MG63 (cell line): ENCODE data around the gene SMOC2. TPM values are rescaled to one million over a fixed set of nuclear protein-coding genes. Genes with fewer than 3 reads are reported as not detected.
"Not testable (repeated sequence)": the region's sequence is repeated elsewhere in the genome, so short reads cannot be mapped to it uniquely, and the experiment has no call there.

Experiments
- DNase-seq: peaks from one replicate; pipeline ENCODE4 v3.0.0-alpha.2; 2020
- H3K27me3 ChIP-seq: fragments of 250-450 bp; sonication (Bioruptor Pico); 2 replicates; pipeline ENCODE4 v1.5.1; 2020; ENCODE audit warnings: mild to moderate bottlenecking, moderate library complexity
- H3K36me3 ChIP-seq: fragments of 250-450 bp; sonication (Bioruptor Pico); 2 replicates; pipeline ENCODE4 v1.5.1; 2020; ENCODE audit warnings: mild to moderate bottlenecking, moderate library complexity
- H3K4me3 ChIP-seq: fragments of 250-450 bp; sonication (Bioruptor Pico); 2 replicates; pipeline ENCODE4 v1.5.1; 2020; ENCODE audit warnings: mild to moderate bottlenecking, moderate library complexity
- H3K9me3 ChIP-seq: fragments of 250-450 bp; sonication (Bioruptor Pico); 2 replicates; pipeline ENCODE4 v1.5.1; 2020; ENCODE audit warnings: mild to moderate bottlenecking, moderate library complexity
- total RNA-seq: library from RNA; depleted of rRNA; stranded (reverse); fragments of >200 nt; shearing (Covaris generic); gene quantifications from 2 replicates; pipeline ENCODE4 v1.2.3, GENCODE V29; 2014; ENCODE audit warnings: low replicate concordance

SMOC2 gene
- total RNA-seq, 1 experiment from 2014 or later = not detected

GRCh38 chr6:168555618-168556273 is 114.8 kb downstream of the SMOC2 start:
- H3K9me3 ChIP-seq = no peaks in the 10 kb centered on the region
- H3K36me3 ChIP-seq = no peaks in the 10 kb centered on the region
- DNase-seq = no peak
- H3K4me3 ChIP-seq = no peak overlapping the region
- H3K27me3 ChIP-seq = no peaks in the 10 kb centered on the region

- H3K4me3 ChIP-seq = no peak overlapping the region
- no peak for DNase-seq
- 0 out of 2 replicates have a peak, but pooled peaks cover 2% of the 10 kb centered on the region for H3K9me3 ChIP-seq
- no peaks in the 10 kb centered on the region for H3K36me3 ChIP-seq
- H3K27me3 ChIP-seq = no peaks in the 10 kb centered on the region
Measured at GRCh38 chr6:168557512-168557911, 116.5 kb downstream of the SMOC2 start.

GRCh38 chr6:168558686-168559085 is 117.7 kb downstream of the SMOC2 start:
- Histone ChIP-seq H3K27me3 (no peaks in the 10 kb centered on the region), H3K36me3 (no peaks in the 10 kb centered on the region)

GRCh38 chr6:168559574-168560098 is 118.7 kb downstream of the SMOC2 start:
- no peak overlapping the region for H3K4me3 ChIP-seq
- H3K9me3 ChIP-seq = 0 out of 2 replicates have a peak, but pooled peaks cover 6% of the 10 kb centered on the region
- DNase-seq = no peak
- no peaks in the 10 kb centered on the region for H3K27me3 ChIP-seq
- H3K36me3 ChIP-seq = no peaks in the 10 kb centered on the region

More at GRCh38 chr6:168558686-168559085, 117.7 kb downstream of the SMOC2 start:
- DNase-seq = no peak
- H3K9me3 ChIP-seq = 0 out of 2 replicates have a peak, but pooled peaks cover 6% of the 10 kb centered on the region
- no peak overlapping the region for H3K4me3 ChIP-seq

GRCh38 chr6:168560126-168560525 is 119.1 kb downstream of the SMOC2 start:
- no peak for DNase-seq
- H3K4me3 ChIP-seq = no peak overlapping the region
- 0 out of 2 replicates have a peak, but pooled peaks cover 6% of the 10 kb centered on the region for H3K9me3 ChIP-seq
- no peaks in the 10 kb centered on the region for H3K36me3 ChIP-seq
- H3K27me3 ChIP-seq = no peaks in the 10 kb centered on the region

GRCh38 chr6:168562576-168563151 is 121.7 kb downstream of the SMOC2 start:
- Histone ChIP-seq H3K27me3 (no peaks in the 10 kb centered on the region), H3K9me3 (0 out of 2 replicates have a peak, but pooled peaks cover 6% of the 10 kb centered on the region), H3K4me3 (no peak overlapping the region), H3K36me3 (no peaks in the 10 kb centered on the region)
- no peak for DNase-seq

GRCh38 chr6:168563656-168564055 is 122.7 kb downstream of the SMOC2 start:
- 0 out of 2 replicates have a peak, but pooled peaks cover 6% of the 10 kb centered on the region for H3K9me3 ChIP-seq

GRCh38 chr6:168565112-168565511 is 124.1 kb downstream of the SMOC2 start:
- Histone ChIP-seq H3K9me3 (0 out of 2 replicates have a peak, but pooled peaks cover 6% of the 10 kb centered on the region), H3K4me3 (no peak overlapping the region), H3K36me3 (no peaks in the 10 kb centered on the region), H3K27me3 (no peaks in the 10 kb centered on the region)
- DNase-seq = no peak

More at GRCh38 chr6:168563656-168564055, 122.7 kb downstream of the SMOC2 start:
- no peak overlapping the region for H3K4me3 ChIP-seq
- no peaks in the 10 kb centered on the region for H3K27me3 ChIP-seq
- H3K36me3 ChIP-seq = no peaks in the 10 kb centered on the region
- no peak for DNase-seq

- no peaks in the 10 kb centered on the region for H3K36me3 ChIP-seq
- DNase-seq = no peak
- no peak overlapping the region for H3K4me3 ChIP-seq
- H3K27me3 ChIP-seq = no peaks in the 10 kb centered on the region
- H3K9me3 ChIP-seq = no peaks in the 10 kb centered on the region
Measured at GRCh38 chr6:168570211-168570610, 129.2 kb downstream of the SMOC2 start.

- no peak overlapping the region for H3K4me3 ChIP-seq
- H3K27me3 ChIP-seq = no peaks in the 10 kb centered on the region
- H3K9me3 ChIP-seq = no peaks in the 10 kb centered on the region
- no peak for DNase-seq
- no peaks in the 10 kb centered on the region for H3K36me3 ChIP-seq
Measured at GRCh38 chr6:168571268-168571667, 130.3 kb downstream of the SMOC2 start.

- DNase-seq, H3K9me3 ChIP-seq, H3K4me3 ChIP-seq, H3K36me3 ChIP-seq, H3K27me3 ChIP-seq: not testable (repeated sequence)
Measured at GRCh38 chr6:168573276-168573835, 132.4 kb downstream of the SMOC2 start.

GRCh38 chr6:168574075-168574698 is 133.2 kb downstream of the SMOC2 start:
- no peaks in the 10 kb centered on the region for H3K9me3 ChIP-seq

GRCh38 chr6:168574699-168575195 is 133.8 kb downstream of the SMOC2 start:
- H3K4me3 ChIP-seq = no peak overlapping the region
- H3K36me3 ChIP-seq = no peaks in the 10 kb centered on the region
- DNase-seq = peak; percentile 21
- no peaks in the 10 kb centered on the region for H3K9me3 ChIP-seq
- H3K27me3 ChIP-seq = no peaks in the 10 kb centered on the region

More at GRCh38 chr6:168574075-168574698, 133.2 kb downstream of the SMOC2 start:
- H3K36me3 ChIP-seq = no peaks in the 10 kb centered on the region
- no peaks in the 10 kb centered on the region for H3K27me3 ChIP-seq
- DNase-seq = no peak
- H3K4me3 ChIP-seq = no peak overlapping the region

GRCh38 chr6:168575346-168576098 is 134.5 kb downstream of the SMOC2 start:
- Histone ChIP-seq H3K27me3 (no peaks in the 10 kb centered on the region), H3K4me3 (no peak overlapping the region), H3K36me3 (no peaks in the 10 kb centered on the region), H3K9me3 (no peaks in the 10 kb centered on the region)
- no peak for DNase-seq

- Histone ChIP-seq H3K36me3 (no peaks in the 10 kb centered on the region), H3K9me3 (no peaks in the 10 kb centered on the region), H3K27me3 (no peaks in the 10 kb centered on the region), H3K4me3 (no peak overlapping the region)
- DNase-seq = no peak
Measured at GRCh38 chr6:168576388-168576787, 135.4 kb downstream of the SMOC2 start.

GRCh38 chr6:168577496-168577895 is 136.5 kb downstream of the SMOC2 start:
- Histone ChIP-seq H3K27me3 (no peaks in the 10 kb centered on the region), H3K9me3 (no peaks in the 10 kb centered on the region), H3K4me3 (no peak overlapping the region), H3K36me3 (no peaks in the 10 kb centered on the region)
- DNase-seq = no peak
